ENCODE data around the gene SUSD2.

DNA sequence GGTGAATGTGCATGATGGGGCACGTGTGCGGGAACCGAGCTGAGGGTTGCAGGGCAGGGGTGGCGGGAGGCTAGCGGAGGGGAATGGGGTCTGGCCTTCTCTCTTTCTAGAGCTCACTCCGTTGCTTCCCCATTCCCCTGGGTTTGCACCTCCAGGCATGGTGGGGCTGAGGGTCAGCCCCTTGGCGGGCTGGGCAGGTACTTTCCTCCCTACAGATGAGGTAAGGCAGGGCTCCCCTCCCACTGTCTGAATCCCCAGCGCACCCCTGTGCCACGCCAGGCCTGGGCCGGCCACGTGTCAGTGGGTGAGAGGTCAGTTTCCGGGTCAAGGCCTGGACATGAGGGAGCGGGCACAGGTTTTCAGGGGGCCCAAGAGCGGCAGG lies 8.9 kb downstream of the SUSD2 start:
- TF ChIP-seq CTCF (IDR thresholded peaks at IDR 0.05) (no peak), POLR2A (IDR thresholded peaks at IDR 0.05) (no peak)
